A673 (cell line): ENCODE data around the gene POLD2. TPM values are rescaled to one million over a fixed set of nuclear protein-coding genes. Genes with fewer than 3 reads are reported as not detected.
A peak's percentile ranks its signal among the peaks of the same experiment; 100 is the strongest.

Source experiments
- BruUV-seq: library from RNA; stranded (reverse); fragments of 400-500 nt; replicated peaks from 2 replicates; lab custom pipeline; 2021; lab: Mats Ljungman, UMichigan
- CTCF ChIA-PET: fragments of 300-600 bp; sonication (Branson Sonifier 250); formaldehyde crosslinking; loops from one replicate; lab custom pipeline; 2022; ENCODE audit warnings: antibody characterized with exemption; lab: Charles Lee
- POLR2A ChIA-PET: fragments of 300-600 bp; sonication (Branson Sonifier 250); formaldehyde crosslinking; loops from one replicate; lab custom pipeline; 2022; ENCODE audit warnings: antibody characterized with exemption; ENCODE audit not compliant: low non-redundant PET; lab: Charles Lee
- DNase-seq: peaks from one replicate; pipeline ENCODE4 v3.0.0-alpha.2; 2015; ENCODE audit warnings: low spot score
- H3K27ac ChIP-seq: fragments of 200-600 bp; sonication (generic); 2 replicates; pipeline ENCODE4 v1.5.1; 2016; ENCODE audit warnings: mixed run types, low read depth, mild to moderate bottlenecking, mixed read lengths, antibody characterized with exemption, low read length; ENCODE audit not compliant: poor library complexity, severe bottlenecking
- H3K27me3 ChIP-seq: fragments of 200-600 bp; sonication (generic); replicated peaks from 2 replicates; pipeline ENCODE4 v1.6.1; 2017; ENCODE audit warnings: mixed run types, low read depth, mild to moderate bottlenecking, mixed read lengths, antibody characterized with exemption, low read length; ENCODE audit not compliant: insufficient read depth, poor library complexity
- H3K36me3 ChIP-seq: fragments of 200-600 bp; sonication (generic); 2 replicates; pipeline ENCODE4 v1.6.1; 2016; ENCODE audit warnings: mixed run types, mild to moderate bottlenecking, mixed read lengths, antibody characterized with exemption, low read length; ENCODE audit not compliant: insufficient read depth, poor library complexity, severe bottlenecking
- H3K4me1 ChIP-seq: fragments of 200-600 bp; sonication (generic); 2 replicates; pipeline ENCODE4 v1.6.1; 2017; ENCODE audit warnings: mixed run types, mild to moderate bottlenecking, mixed read lengths, antibody characterized with exemption, low read length; ENCODE audit not compliant: insufficient read depth, poor library complexity, severe bottlenecking
- H3K4me3 ChIP-seq: fragments of 200-600 bp; sonication (generic); 2 replicates; pipeline ENCODE4 v1.5.1; 2016; ENCODE audit warnings: low read depth, mixed run types, mild to moderate bottlenecking, mixed read lengths, low read length; ENCODE audit not compliant: poor library complexity, severe bottlenecking
- H3K9me3 ChIP-seq: fragments of 200-600 bp; sonication (generic); 2 replicates; pipeline ENCODE4 v1.6.1; 2016; ENCODE audit warnings: mixed run types, low read depth, mild to moderate bottlenecking, mixed read lengths, antibody characterized with exemption, low read length; ENCODE audit not compliant: poor library complexity, severe bottlenecking
- CTCF ChIP-seq: fragments of 300-800, 200-600 bp; sonication (generic); conservative IDR thresholded peaks from 2 replicates; pipeline ENCODE4 v1.5.1; 2017; ENCODE audit warnings: low read depth, mild to moderate bottlenecking, antibody characterized with exemption, low read length, moderate library complexity, mixed read lengths
- EZH2 ChIP-seq: fragments of 200-600 bp; sonication (generic); IDR thresholded peaks from 2 replicates; pipeline ENCODE4 v1.6.1; 2017; ENCODE audit warnings: borderline replicate concordance, low read depth, mild to moderate bottlenecking, mixed read lengths, antibody characterized with exemption, low read length; ENCODE audit not compliant: poor library complexity, severe bottlenecking
- intact Hi-C: fragments of 100-400 bp; cut with micrococcal nuclease; formaldehyde crosslinking; loops from one replicate; pipeline ENCODE4 v1.10.0; 2022; ENCODE audit not compliant: unreplicated experiment
- total RNA-seq: library from RNA; stranded (reverse); gene quantifications from 2 replicates; pipeline ENCODE4 v1.2.3, GENCODE V29; 2021

The POLD2 gene
- total RNA-seq, 1 experiment from 2014 or later: 252 TPM

DNA sequence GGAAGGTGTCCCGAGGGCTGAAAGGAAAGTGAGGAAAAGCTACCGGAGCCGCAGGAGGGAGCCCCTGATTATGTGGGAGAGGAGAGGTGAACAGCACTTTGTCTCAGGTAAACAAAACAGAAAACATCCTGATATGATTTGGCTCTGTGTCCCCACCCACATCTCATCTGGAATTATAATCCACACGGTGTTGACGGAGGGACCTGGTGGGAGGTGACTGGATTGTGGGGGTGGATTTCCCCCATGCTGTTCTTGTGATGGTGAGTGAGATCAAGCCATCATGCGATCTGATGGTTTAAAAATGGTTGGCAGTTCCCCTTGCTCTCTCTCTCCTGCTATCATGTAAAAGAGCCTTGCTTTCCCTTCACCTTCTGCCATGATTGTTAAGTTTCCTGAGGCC is 3.0 kb downstream of the POLD2 start:
- TF ChIP-seq EZH2 (no peak), CTCF (no peak)
- Histone ChIP-seq H3K27ac (peak overlapping the region; percentile 22), H3K36me3 (peaks cover 57% of the 10 kb centered on the region), H3K9me3 (no peaks in the 10 kb centered on the region), H3K27me3 (no peaks in the 10 kb centered on the region), H3K4me1 (peaks cover 13% of the 10 kb centered on the region), H3K4me3 (no peak overlapping the region)
- intact Hi-C loops: loop anchor here (5.0 kb wide), 1 partner anchor 82 kb away; the partner anchor contains the start of gene YKT6
- ChIA-PET CTCF (no interaction called here), POLR2A (no interaction called here)
- no TSS peak for BruUV-seq
- no peak for DNase-seq

DNA sequence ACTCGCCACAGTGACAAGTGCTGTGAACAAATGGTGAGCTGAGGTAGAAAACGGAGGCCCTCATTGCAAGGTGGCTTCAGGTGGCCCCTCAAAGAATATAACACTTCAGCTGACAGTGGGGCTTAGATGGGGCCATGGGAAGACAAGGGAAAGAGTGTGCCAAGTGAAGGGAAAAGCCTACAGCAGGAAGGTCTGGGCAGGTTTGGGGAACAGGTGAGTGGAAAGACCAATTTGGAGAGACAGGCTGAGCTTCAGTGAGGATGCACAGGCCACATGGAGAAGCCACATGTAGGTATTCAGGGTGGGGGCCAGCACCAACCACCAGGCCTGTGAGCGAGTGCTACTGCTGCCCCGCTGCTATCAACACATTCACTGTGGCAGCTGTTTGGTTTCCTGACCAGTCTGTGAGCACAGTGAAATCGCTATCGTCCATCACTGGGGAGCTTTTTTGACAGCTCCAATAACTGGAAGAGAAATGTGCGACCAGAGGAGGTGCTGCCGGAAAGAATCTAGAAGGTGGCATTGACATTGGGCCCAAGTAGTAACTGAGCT is 3.4 kb downstream of the POLD2 start:
- H3K9me3 ChIP-seq: no peaks in the 10 kb centered on the region
- ChIA-PET CTCF (no interaction called here), POLR2A (no interaction called here)
- TF ChIP-seq CTCF (no peak), EZH2 (no peak)
- no peaks in the 10 kb centered on the region for H3K27me3 ChIP-seq
- no TSS peak for BruUV-seq
- no peak overlapping the region for H3K4me3 ChIP-seq
- H3K36me3 ChIP-seq: peaks cover 62% of the 10 kb centered on the region
- H3K27ac ChIP-seq: peak overlapping the region; percentile 22
- intact Hi-C loops: loop anchor here (5.0 kb wide), 1 partner anchor 82 kb away; the partner anchor contains the start of gene YKT6
- peaks cover 13% of the 10 kb centered on the region for H3K4me1 ChIP-seq
- no peak for DNase-seq

DNA sequence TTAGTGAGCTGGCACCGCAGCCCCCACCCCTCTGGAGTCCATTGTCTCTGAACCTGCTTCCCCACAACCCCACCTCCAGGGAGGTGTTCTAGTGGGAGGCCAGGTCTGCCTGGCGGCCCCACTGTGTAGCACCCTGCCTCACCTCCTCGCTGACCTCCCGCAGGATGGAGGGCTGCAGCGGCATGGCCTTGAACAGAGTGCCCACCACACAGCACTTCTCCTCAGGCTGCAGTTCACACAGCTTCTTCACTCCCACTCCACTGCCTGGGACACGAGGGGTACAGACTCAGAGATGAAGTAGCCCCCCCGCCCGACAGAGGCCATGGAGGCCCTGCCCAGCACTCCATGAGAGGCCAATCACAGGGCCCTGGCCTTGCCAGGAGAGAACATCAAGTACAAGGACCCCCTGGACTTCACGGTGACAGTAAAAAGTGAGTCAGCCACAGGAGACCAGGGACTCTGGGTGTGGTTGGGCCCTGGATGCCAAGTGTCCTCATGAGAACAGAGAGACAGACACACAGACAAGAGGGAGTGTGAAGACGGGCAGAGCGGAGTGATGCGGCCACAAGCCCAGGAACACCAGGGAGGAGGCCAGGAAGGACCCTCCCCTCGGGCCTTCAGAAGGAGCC is 5.4 kb downstream of the POLD2 start:
- BruUV-seq: no TSS peak

More for the DNA sequence above, 5.4 kb downstream of the POLD2 start:
- intact Hi-C loops: no loop called here
- H3K36me3 ChIP-seq: peaks cover 71% of the 10 kb centered on the region
- no peak overlapping the region for H3K27ac ChIP-seq
- DNase-seq: no peak
- peaks cover 13% of the 10 kb centered on the region for H3K4me1 ChIP-seq
- CTCF ChIA-PET: no interaction called here
- no peaks in the 10 kb centered on the region for H3K27me3 ChIP-seq
- H3K4me3 ChIP-seq: no peak overlapping the region
- no peaks in the 10 kb centered on the region for H3K9me3 ChIP-seq
- TF ChIP-seq CTCF (no peak), EZH2 (no peak)
- POLR2A ChIA-PET: no interaction called here
